ENCODE results near the gene ENDOG.
"Not testable (repeated sequence)": the region's sequence is repeated elsewhere in the genome, so short reads cannot be mapped to it uniquely, and the experiment has no call there.

The ENDOG gene

GRCh38 chr9:128794961-128795360 is 23.3 kb upstream of the ENDOG start:
- H3K9me3 ChIP-seq (ENCODE audit: control insufficient read depth in 5 of 5, low read length in 5 of 5); H3K4me3 ChIP-seq (ENCODE audit: low read depth in 1 of 5, low read length in 5 of 5); H3K27ac ChIP-seq (ENCODE audit: low read depth, low read length); H3K9ac ChIP-seq (ENCODE audit: low read length in 5 of 5); H3K4me1 ChIP-seq (ENCODE audit: control insufficient read depth in 5 of 5, insufficient read depth in 5 of 5, low read length in 5 of 5); H3K27me3 ChIP-seq (ENCODE audit: control insufficient read depth in 5 of 5, insufficient read depth in 4 of 5, low read length in 5 of 5): not testable (repeated sequence)
- peaks cover 5 to 86% (median 75%) of the 10 kb centered on the region in 5 donors for H3K36me3 ChIP-seq (ENCODE audit: control insufficient read depth in 5 of 5, insufficient read depth in 5 of 5, low read length in 5 of 5)

DNA sequence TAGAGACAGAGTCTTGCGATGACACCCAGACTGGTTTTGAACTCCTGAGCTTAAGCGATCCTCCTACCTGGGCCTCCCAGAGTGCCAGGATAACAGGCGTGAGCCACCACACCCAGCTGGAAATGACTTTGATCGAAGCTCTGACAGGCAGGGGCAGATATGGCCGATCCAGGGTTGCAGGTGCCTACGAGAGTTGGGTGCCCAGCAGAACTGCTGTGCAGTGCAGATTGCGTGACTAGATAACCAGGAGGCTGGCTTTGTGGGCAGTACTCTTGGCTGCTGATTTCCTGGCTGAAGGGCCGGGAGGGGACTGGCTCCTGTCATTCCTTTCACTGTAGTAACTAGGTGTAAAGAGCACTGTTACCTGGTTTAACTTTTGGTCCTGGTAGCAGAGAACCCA is 19.4 kb upstream of the ENDOG start:
- Histone ChIP-seq H3K36me3 (ENCODE audit: control insufficient read depth in 5 of 5, insufficient read depth in 5 of 5, low read length in 5 of 5) (peaks cover 9 to 83% (median 72%) of the 10 kb centered on the region in 5 donors), H3K9me3 (ENCODE audit: control insufficient read depth in 5 of 5, low read length in 5 of 5) (no peaks in the 10 kb centered on the region), H3K27me3 (ENCODE audit: control insufficient read depth in 5 of 5, insufficient read depth in 4 of 5, low read length in 5 of 5) (no peaks in the 10 kb centered on the region), H3K4me1 (ENCODE audit: control insufficient read depth in 5 of 5, insufficient read depth in 5 of 5, low read length in 5 of 5) (no peaks in the 10 kb centered on the region), H3K27ac (ENCODE audit: low read depth, low read length) (no peak overlapping the region), H3K9ac (ENCODE audit: low read length in 5 of 5) (no peak overlapping the region), H3K4me3 (ENCODE audit: low read depth in 1 of 5, low read length in 5 of 5) (no peak overlapping the region)

DNA sequence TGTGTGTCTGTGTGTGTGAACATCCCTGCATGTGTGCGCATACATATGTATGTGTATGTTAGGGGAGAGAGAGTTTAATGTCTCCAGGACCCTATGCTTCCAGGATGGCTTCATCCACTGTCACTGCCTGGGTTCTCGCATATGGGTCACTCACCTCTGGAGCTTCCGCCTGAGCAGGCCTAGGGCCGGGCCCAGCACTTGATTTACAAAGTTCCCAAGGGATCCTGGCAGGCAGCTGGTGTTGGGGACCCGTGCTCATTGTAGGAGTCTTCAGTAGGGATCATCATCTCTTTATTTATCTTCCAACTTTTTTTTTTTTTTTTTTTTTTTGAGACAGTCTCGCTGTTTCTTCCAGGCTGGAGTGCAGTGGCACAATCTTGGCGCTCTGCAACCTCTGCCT is 18.2 kb upstream of the ENDOG start:
- H3K36me3 ChIP-seq (ENCODE audit: control insufficient read depth in 5 of 5, insufficient read depth in 5 of 5, low read length in 5 of 5) = peaks cover 6 to 79% (median 66%) of the 10 kb centered on the region in 5 donors
- H3K4me1 ChIP-seq (ENCODE audit: control insufficient read depth in 5 of 5, insufficient read depth in 5 of 5, low read length in 5 of 5) = no peaks in the 10 kb centered on the region
- H3K4me3 ChIP-seq (ENCODE audit: low read depth in 1 of 5, low read length in 5 of 5) = no peak overlapping the region
- H3K9me3 ChIP-seq (ENCODE audit: control insufficient read depth in 5 of 5, low read length in 5 of 5) = no peaks in the 10 kb centered on the region
- no peak overlapping the region for H3K27ac ChIP-seq (ENCODE audit: low read depth, low read length)
- H3K27me3 ChIP-seq (ENCODE audit: control insufficient read depth in 5 of 5, insufficient read depth in 4 of 5, low read length in 5 of 5) = no peaks in the 10 kb centered on the region
- no peak overlapping the region for H3K9ac ChIP-seq (ENCODE audit: low read length in 5 of 5)

DNA sequence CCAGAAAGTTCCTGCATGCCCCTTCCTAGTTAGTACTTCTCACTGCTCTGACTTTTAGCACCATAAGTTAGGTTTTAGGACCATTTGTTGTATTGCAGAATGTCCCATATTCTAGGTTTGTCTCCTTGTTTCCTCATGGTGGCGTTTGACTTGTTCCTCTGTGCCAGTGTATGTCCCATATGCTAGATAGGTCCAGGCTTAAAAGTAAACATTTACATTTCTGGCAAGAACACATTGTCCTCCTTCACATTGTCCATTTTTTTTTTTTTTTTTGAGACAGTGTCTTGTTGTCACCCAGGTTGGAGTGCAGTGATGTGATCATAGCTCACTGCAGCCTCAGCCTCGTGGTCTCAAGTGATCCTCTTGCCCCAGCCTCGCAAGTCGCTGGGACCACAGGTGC is 15.8 kb upstream of the ENDOG start:
- Histone ChIP-seq H3K4me1 (ENCODE audit: control insufficient read depth in 5 of 5, insufficient read depth in 5 of 5, low read length in 5 of 5) (no peaks in the 10 kb centered on the region), H3K9me3 (ENCODE audit: control insufficient read depth in 5 of 5, low read length in 5 of 5) (no peaks in the 10 kb centered on the region), H3K27ac (ENCODE audit: low read depth, low read length) (no peak overlapping the region), H3K4me3 (ENCODE audit: low read depth in 1 of 5, low read length in 5 of 5) (no peak overlapping the region), H3K27me3 (ENCODE audit: control insufficient read depth in 5 of 5, insufficient read depth in 4 of 5, low read length in 5 of 5) (no peaks in the 10 kb centered on the region), H3K9ac (ENCODE audit: low read length in 5 of 5) (no peak overlapping the region), H3K36me3 (ENCODE audit: control insufficient read depth in 5 of 5, insufficient read depth in 5 of 5, low read length in 5 of 5) (peaks cover 8 to 91% (median 79%) of the 10 kb centered on the region in 5 donors)

GRCh38 chr9:128805661-128806060 is 12.6 kb upstream of the ENDOG start:
- Histone ChIP-seq H3K9me3 (ENCODE audit: control insufficient read depth in 5 of 5, low read length in 5 of 5) (no peaks in the 10 kb centered on the region), H3K9ac (ENCODE audit: low read length in 5 of 5) (no peak overlapping the region), H3K36me3 (ENCODE audit: control insufficient read depth in 5 of 5, insufficient read depth in 5 of 5, low read length in 5 of 5) (peaks cover 6 to 83% (median 68%) of the 10 kb centered on the region in 5 donors), H3K27ac (ENCODE audit: low read depth, low read length) (no peak overlapping the region), H3K4me1 (ENCODE audit: control insufficient read depth in 5 of 5, insufficient read depth in 5 of 5, low read length in 5 of 5) (no peaks in the 10 kb centered on the region), H3K27me3 (ENCODE audit: control insufficient read depth in 5 of 5, insufficient read depth in 4 of 5, low read length in 5 of 5) (no peaks in the 10 kb centered on the region), H3K4me3 (ENCODE audit: low read depth in 1 of 5, low read length in 5 of 5) (no peak overlapping the region)

DNA sequence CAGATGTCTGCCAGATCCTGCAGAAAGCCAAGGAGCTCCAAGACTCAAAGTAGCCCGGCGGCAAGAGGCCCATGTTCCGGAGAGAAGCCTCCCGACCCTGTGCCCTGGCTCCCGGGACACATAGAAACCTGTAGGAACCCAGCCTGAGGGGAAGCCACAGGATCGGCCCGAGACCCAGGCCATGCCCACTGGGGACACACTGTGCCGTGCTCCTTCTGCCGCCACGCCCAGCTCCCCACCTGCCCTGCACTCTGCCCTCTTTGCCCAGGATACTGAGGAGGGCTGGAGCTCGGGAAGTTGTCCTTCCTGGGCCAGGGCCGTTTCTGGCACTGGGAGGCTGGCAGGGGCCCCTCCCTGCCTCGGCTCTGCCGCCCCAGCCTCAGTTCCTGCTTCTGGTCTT is 10.5 kb upstream of the ENDOG start:
- H3K9me3 ChIP-seq (ENCODE audit: control insufficient read depth in 5 of 5, low read length in 5 of 5) = no peaks in the 10 kb centered on the region
- H3K27ac ChIP-seq (ENCODE audit: low read depth, low read length) = no peak overlapping the region
- no peaks in the 10 kb centered on the region for H3K4me1 ChIP-seq (ENCODE audit: control insufficient read depth in 5 of 5, insufficient read depth in 5 of 5, low read length in 5 of 5)
- H3K36me3 ChIP-seq (ENCODE audit: control insufficient read depth in 5 of 5, insufficient read depth in 5 of 5, low read length in 5 of 5) = peaks cover 3 to 66% (median 55%) of the 10 kb centered on the region in 5 donors
- no peaks in the 10 kb centered on the region for H3K27me3 ChIP-seq (ENCODE audit: control insufficient read depth in 5 of 5, insufficient read depth in 4 of 5, low read length in 5 of 5)
- no peak overlapping the region for H3K9ac ChIP-seq (ENCODE audit: low read length in 5 of 5)
- H3K4me3 ChIP-seq (ENCODE audit: low read depth in 1 of 5, low read length in 5 of 5) = no peak overlapping the region

DNA sequence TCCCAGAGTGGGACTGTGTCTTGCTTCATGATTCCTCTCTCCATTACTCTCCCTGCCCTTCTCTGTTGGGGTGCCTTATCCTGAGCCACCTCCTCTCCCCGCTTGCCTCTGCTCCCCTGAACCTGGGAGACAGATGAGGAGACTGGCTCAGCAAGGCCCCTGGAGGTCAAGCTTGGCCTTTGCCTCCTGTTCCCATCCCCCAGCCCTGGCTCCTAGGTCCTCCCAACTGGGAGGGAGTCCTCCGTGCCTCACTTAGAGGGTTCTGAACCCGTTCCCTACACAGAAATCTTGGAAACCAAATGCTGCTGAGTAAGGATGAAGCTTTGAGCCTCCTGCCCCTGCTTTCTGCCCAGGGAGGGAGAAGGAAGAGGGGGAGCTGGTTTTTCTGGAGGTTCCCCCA is 9.8 kb upstream of the ENDOG start:
- H3K4me3 ChIP-seq (ENCODE audit: low read depth in 1 of 5, low read length in 5 of 5) = no peak overlapping the region
- H3K9ac ChIP-seq (ENCODE audit: low read length in 5 of 5) = no peak overlapping the region
- H3K27me3 ChIP-seq (ENCODE audit: control insufficient read depth in 5 of 5, insufficient read depth in 4 of 5, low read length in 5 of 5) = no peaks in the 10 kb centered on the region
- no peaks in the 10 kb centered on the region for H3K4me1 ChIP-seq (ENCODE audit: control insufficient read depth in 5 of 5, insufficient read depth in 5 of 5, low read length in 5 of 5)
- no peaks in the 10 kb centered on the region for H3K9me3 ChIP-seq (ENCODE audit: control insufficient read depth in 5 of 5, low read length in 5 of 5)
- H3K36me3 ChIP-seq (ENCODE audit: control insufficient read depth in 5 of 5, insufficient read depth in 5 of 5, low read length in 5 of 5) = peaks cover 3 to 58% (median 47%) of the 10 kb centered on the region in 5 donors
- H3K27ac ChIP-seq (ENCODE audit: low read depth, low read length) = no peak overlapping the region

- Histone ChIP-seq H3K27ac (ENCODE audit: low read depth, low read length) (no peak overlapping the region), H3K36me3 (ENCODE audit: control insufficient read depth in 5 of 5, insufficient read depth in 5 of 5, low read length in 5 of 5) (peaks cover 3 to 53% (median 42%) of the 10 kb centered on the region in 5 donors), H3K4me1 (ENCODE audit: control insufficient read depth in 5 of 5, insufficient read depth in 5 of 5, low read length in 5 of 5) (no peaks in the 10 kb centered on the region), H3K9me3 (ENCODE audit: control insufficient read depth in 5 of 5, low read length in 5 of 5) (no peaks in the 10 kb centered on the region), H3K9ac (ENCODE audit: low read length in 5 of 5) (no peak overlapping the region), H3K27me3 (ENCODE audit: control insufficient read depth in 5 of 5, insufficient read depth in 4 of 5, low read length in 5 of 5) (no peaks in the 10 kb centered on the region), H3K4me3 (ENCODE audit: low read depth in 1 of 5, low read length in 5 of 5) (no peak overlapping the region)
Observed at GRCh38 chr9:128809036-128809599, 9.2 kb upstream of the ENDOG start.

DNA sequence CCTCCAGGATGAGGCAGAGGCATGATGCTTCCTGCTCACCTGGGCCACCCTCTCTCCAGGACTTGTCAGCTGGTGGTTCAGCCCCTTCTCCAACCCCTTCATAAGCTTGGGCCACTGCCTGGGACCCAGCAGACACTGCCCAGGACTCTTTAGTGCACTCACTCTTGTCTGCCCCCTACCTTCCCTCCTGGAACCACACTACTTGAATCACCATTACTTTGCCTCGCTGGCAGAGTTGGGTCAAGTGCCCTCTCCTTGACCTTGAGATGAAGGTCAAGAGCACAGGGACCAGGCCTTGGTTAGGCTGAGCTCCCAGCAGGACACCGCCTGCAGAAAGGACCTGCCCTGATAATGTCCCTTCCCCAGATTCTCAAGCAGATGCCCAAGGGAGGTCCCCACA is 8.5 kb upstream of the ENDOG start:
- Histone ChIP-seq H3K27ac (ENCODE audit: low read depth, low read length) (no peak overlapping the region), H3K27me3 (ENCODE audit: control insufficient read depth in 5 of 5, insufficient read depth in 4 of 5, low read length in 5 of 5) (no peaks in the 10 kb centered on the region), H3K36me3 (ENCODE audit: control insufficient read depth in 5 of 5, insufficient read depth in 5 of 5, low read length in 5 of 5) (peaks cover 3 to 49% (median 40%) of the 10 kb centered on the region in 5 donors), H3K9ac (ENCODE audit: low read length in 5 of 5) (no peak overlapping the region), H3K4me1 (ENCODE audit: control insufficient read depth in 5 of 5, insufficient read depth in 5 of 5, low read length in 5 of 5) (no peaks in the 10 kb centered on the region), H3K4me3 (ENCODE audit: low read depth in 1 of 5, low read length in 5 of 5) (no peak overlapping the region), H3K9me3 (ENCODE audit: control insufficient read depth in 5 of 5, low read length in 5 of 5) (no peaks in the 10 kb centered on the region)

GRCh38 chr9:128810873-128811272 is 7.4 kb upstream of the ENDOG start:
- no peaks in the 10 kb centered on the region for H3K27me3 ChIP-seq (ENCODE audit: control insufficient read depth in 5 of 5, insufficient read depth in 4 of 5, low read length in 5 of 5)
- no peaks in the 10 kb centered on the region for H3K9me3 ChIP-seq (ENCODE audit: control insufficient read depth in 5 of 5, low read length in 5 of 5)
- H3K36me3 ChIP-seq (ENCODE audit: control insufficient read depth in 5 of 5, insufficient read depth in 5 of 5, low read length in 5 of 5) = peaks cover 0 to 39% (median 31%) of the 10 kb centered on the region in 5 donors
- no peak overlapping the region for H3K4me3 ChIP-seq (ENCODE audit: low read depth in 1 of 5, low read length in 5 of 5)
- H3K9ac ChIP-seq (ENCODE audit: low read length in 5 of 5) = no peak overlapping the region
- no peak overlapping the region for H3K27ac ChIP-seq (ENCODE audit: low read depth, low read length)
- H3K4me1 ChIP-seq (ENCODE audit: control insufficient read depth in 5 of 5, insufficient read depth in 5 of 5, low read length in 5 of 5) = no peaks in the 10 kb centered on the region
